Germinal center (tissue), 1 donor: ENCODE measurements around the gene MMP7.
"Not testable (repeated sequence)": the region's sequence is repeated elsewhere in the genome, so short reads cannot be mapped to it uniquely, and the experiment has no call there.

ENCODE experiments used
- DNase-seq: peaks from one replicate; pipeline ENCODE4 v3.0.0; 2012; ENCODE audit warnings: mixed read lengths, low spot score

Gene MMP7

GRCh38 chr11:102538932-102539331 is 8.4 kb upstream of the MMP7 start:
- no peak for DNase-seq

GRCh38 chr11:102534261-102534872 is 3.8 kb upstream of the MMP7 start:
- DNase-seq: peak; percentile 53

- no peak for DNase-seq
Observed at GRCh38 chr11:102528618-102529017, 1.9 kb downstream of the MMP7 start.

DNA sequence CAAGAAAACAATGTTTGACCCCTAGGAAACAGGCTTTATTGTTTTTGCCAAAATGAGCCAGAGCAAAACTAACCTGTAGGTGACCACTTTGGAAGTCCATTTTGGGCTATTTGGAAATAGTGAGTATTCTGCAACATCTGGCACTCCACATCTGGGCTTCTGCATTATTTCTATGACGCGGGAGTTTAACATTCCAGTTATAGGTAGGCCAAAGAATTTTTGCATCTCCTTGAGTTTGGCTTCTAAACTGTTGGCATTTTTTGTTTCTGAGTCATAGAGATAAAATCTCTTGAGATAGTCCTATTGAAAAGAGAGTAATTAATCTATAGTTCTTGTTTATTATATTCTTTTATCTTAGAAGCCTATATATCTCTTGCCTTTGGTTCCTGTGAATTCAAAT is 2.9 kb downstream of the MMP7 start:
- no peak for DNase-seq

GRCh38 chr11:102527041-102527440 is 3.5 kb downstream of the MMP7 start:
- no peak for DNase-seq

DNA sequence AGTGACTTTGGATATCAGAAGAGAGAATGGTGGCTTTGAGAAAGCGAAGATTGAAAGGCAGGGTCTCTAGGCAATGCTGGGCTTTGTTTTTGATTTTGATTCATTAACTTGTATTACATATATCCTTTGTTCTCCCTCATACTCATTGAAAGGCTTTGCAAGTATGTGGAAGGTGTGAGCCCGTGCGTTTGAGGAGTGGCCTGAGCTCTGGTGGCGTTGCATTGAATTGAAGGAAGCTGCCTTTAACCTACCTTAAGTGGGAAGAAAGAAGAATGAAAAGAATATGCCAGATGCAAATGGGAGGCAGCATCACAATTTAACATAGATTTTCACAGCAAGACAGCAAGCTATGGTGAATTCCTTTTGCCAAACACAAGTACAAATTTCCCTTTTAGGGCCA is 6.7 kb downstream of the MMP7 start:
- DNase-seq: no peak

DNA sequence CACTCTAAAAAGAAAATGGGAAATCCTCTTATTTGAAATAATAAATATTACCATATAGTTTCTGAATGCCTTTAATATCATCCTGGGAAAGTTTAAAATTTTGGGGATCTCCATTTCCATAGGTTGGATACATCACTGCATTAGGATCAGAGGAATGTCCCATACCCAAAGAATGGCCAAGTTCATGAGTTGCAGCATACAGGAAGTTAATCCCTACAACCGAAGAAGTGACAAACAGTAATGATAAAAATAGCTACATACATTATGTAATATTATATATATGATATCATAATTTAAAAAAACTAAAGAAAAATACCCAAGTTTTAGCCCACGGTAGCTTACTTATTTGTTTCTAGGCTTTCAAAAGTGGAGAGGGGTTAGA is 7.4 kb downstream of the MMP7 start:
- no peak for DNase-seq

DNA sequence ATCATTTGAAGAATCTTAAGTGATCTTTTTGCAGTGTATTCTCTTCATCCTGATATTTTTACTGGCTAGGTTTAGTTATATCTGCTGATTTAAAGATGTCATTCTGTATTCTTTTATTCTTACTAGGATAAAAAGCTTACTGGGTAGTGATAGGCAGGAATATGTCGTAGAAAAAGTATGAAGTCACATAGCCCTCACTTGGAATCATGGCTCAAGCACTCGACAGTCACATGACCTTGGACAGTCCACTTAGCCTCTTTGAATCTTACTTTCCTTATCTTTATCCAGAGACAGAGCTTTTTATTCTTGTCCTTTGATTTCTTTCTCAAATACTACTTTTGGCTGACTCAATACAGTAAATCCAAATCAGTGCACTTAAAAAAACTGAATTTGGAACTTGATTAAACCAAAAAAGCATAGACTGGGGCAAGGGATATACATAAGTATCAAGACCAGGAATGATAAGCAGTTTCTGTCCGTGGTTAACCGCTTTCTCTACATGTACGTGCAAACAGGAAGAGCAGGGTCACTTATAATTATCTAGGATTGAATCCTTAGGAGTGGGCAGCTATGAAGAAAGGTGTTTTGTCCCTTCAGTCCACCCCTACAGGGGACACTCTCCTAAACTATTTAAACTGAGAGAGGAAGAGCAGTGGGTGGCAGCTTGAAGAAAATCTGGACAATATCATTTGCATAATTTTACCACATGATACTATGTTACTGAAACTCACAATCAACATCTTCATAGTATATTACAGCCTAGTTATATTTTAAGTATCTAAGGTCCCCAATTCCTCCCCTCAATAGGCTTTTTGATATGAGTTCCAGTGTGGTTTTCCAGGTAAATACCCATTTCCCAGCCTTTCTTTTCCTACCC is 8.0 kb downstream of the MMP7 start:
- no peak for DNase-seq

DNA sequence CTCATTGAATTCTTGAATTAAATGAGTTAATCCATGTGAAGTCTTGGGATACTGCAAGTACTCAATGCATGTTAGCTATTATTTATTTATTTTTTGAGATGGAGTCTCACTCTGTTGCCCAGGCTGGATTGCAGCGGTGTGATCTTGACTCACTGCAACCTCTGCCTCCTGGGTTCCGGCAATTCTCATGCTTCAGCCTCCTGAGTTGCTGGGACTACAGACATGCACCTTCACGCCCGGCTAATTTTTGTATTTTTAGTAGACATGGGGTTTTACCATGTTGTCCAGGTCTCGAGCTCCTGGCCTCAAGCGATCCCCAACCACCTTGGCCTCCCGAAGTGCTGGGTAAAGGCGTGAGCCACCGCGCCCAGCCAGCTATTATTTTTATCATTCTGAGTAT is 9.4 kb downstream of the MMP7 start:
- no peak for DNase-seq

DNA sequence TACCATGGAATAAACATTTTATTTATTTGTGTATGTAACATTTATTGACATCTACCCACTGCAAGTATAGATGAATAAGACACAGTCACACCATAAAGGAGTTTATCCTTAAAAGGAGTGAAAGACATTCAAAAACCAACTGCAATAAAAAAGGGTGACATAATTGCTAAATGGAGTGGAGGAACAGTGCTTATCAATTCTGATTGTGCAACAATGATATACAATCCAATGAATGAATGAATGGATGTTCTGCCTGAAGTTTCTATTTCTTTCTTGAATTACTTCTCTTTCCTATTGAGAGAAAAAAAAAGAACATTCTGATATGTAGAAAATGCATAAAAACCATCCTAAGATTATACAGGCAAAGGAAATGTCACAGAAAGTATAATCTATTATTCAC is 10.0 kb downstream of the MMP7 start:
- no peak for DNase-seq

GRCh38 chr11:102518296-102519094 is 12.1 kb downstream of the MMP7 start:
- DNase-seq: no peak

- no peak for DNase-seq
Observed at GRCh38 chr11:102517670-102518069, 12.9 kb downstream of the MMP7 start.

GRCh38 chr11:102516179-102516578 is 14.4 kb downstream of the MMP7 start:
- DNase-seq: no peak

- no peak for DNase-seq
Observed at GRCh38 chr11:102513869-102514268, 16.7 kb downstream of the MMP7 start.

GRCh38 chr11:102510439-102511135 is 20.0 kb downstream of the MMP7 start:
- DNase-seq: no peak

GRCh38 chr11:102502831-102503230 is 27.7 kb downstream of the MMP7 start:
- not testable (repeated sequence) for DNase-seq

GRCh38 chr11:102500829-102501228 is 29.7 kb downstream of the MMP7 start:
- no peak for DNase-seq

DNA sequence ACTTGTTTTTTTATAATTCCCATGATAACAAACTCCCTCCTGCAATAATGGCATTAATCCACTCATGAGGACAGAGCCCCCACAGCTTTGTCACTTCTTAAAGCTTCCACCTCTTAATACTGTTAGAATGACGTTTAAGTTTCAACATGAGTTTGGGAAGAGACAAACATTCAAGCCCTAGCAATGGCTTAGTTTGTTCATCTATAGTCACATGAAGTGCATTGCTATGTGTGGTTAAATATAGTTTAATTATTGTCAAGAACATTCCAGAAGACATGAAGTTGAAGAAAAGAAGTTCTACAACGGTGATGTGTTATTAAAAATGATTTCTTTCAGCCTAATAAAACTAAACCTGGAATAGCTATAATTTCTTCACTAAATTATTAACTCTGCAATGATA is 30.6 kb downstream of the MMP7 start:
- DNase-seq: no peak

DNA sequence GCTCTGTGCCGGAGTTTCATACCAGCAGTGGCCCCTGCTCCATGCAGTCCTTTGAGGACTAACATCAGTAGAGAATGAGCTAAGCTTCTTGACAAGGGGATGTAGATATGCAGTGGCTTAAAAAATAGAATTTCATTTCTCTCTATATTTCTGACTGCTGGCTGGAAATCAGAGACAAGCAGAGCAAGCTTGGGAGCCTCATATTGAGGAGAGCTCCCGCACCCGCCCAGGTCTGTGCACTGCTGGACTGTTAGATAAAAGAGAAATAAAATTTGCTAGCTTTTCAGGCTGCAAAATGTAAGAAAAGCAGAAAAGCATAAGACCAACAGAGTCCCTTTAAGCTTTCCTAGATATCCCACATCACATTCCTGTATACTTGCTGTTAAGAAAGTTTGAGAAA is 31.4 kb downstream of the MMP7 start:
- no peak for DNase-seq

DNA sequence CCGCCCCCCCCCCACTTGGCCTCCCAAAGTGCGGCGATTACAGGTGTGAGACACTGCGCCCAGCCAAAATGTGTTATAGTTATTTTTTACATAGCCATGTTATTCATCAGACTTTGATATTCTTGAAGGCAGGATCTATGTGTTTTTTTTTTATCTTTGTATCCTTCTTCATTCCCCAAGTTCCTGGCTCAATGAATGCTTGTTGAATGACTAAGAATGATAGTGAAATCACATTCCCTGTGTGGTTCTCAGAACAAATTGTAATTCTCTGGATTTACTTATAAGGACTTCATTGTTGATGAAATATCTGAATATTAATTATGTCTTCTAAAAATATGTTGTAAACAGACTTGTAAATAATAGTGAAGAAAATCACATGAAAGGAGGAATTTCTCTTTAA is 33.5 kb downstream of the MMP7 start:
- no peak for DNase-seq

- DNase-seq: peak; percentile 65
Observed at GRCh38 chr11:102495161-102496042, 35.1 kb downstream of the MMP7 start.
